Cardiac muscle cell (in vitro differentiated cells and primary cell): ENCODE results near the gene ARNT2. TPM values are rescaled to one million over a fixed set of nuclear protein-coding genes. Genes with fewer than 3 reads are reported as not detected.

Experiments
- DNase-seq, 2 donors: peaks; one replicate each; pipeline versions ENCODE4 v3.0.0 to v3.0.0-alpha.2; 2010 to 2017; ENCODE audit warnings: low read depth in 1 of 2, low spot score in 1 of 2
- H3K27ac ChIP-seq: fragments of 200-600 bp; sonication (generic); 2 replicates; pipeline ENCODE4 v1.5.1; 2016
- H3K27me3 ChIP-seq: fragments of 200-600 bp; sonication (generic); 2 replicates; pipeline ENCODE4 v1.6.0; 2016; ENCODE audit warnings: control low read depth
- H3K36me3 ChIP-seq: fragments of 200-600 bp; sonication (generic); 2 replicates; pipeline ENCODE4 v1.5.1; 2016; ENCODE audit warnings: control low read depth
- H3K4me1 ChIP-seq: fragments of 200-600 bp; sonication (generic); 2 replicates; pipeline ENCODE4 v1.8.1; 2017; ENCODE audit warnings: low read depth, mild to moderate bottlenecking, mixed run types
- H3K4me3 ChIP-seq: fragments of 200-600 bp; sonication (generic); 2 replicates; pipeline ENCODE4 v1.5.1; 2016; ENCODE audit warnings: mild to moderate bottlenecking
- H3K9me3 ChIP-seq: fragments of 200-600 bp; sonication (generic); 2 replicates; pipeline ENCODE4 v1.5.1; 2017; ENCODE audit warnings: low read depth, mild to moderate bottlenecking, control low read depth
- CTCF ChIP-seq: IDR thresholded peaks from 2 replicates; pipeline ENCODE4 v1.5.1; 2012; ENCODE audit warnings: low read depth, mild to moderate bottlenecking, low read length
- polyA plus RNA-seq: library from polyadenylated mRNA; unstranded; fragments of >200 nt; fragmentation: Nextera tagmentation; extraction: Ambion mirVana; gene quantifications from 2 replicates; pipeline ENCODE4 v1.2.1, GENCODE V29; 2016
- total RNA-seq: library from RNA; depleted of rRNA; stranded (reverse); fragments of >200 nt; gene quantifications from 2 replicates; pipeline ENCODE4 v1.2.3, GENCODE V29; 2016

ARNT2 gene
- total and polyA plus RNA-seq, 2 experiments from 2014 or later: 3.8 to 4.4 TPM

GRCh38 chr15:80478075-80478474, 73.9 kb downstream of the ARNT2 start:
- no peaks in the 10 kb centered on the region for H3K36me3 ChIP-seq
- no peaks in the 10 kb centered on the region for H3K9me3 ChIP-seq
- no peaks in the 10 kb centered on the region for H3K4me1 ChIP-seq
- H3K27ac ChIP-seq: no peak overlapping the region
- DNase-seq: peak in 1 of 2 donors; percentile 60
- no peaks in the 10 kb centered on the region for H3K27me3 ChIP-seq
- no peak overlapping the region for H3K4me3 ChIP-seq
- TF ChIP-seq CTCF: no peak

- H3K9me3 ChIP-seq: no peaks in the 10 kb centered on the region
Measured at GRCh38 chr15:80479191-80479590, 75.0 kb downstream of the ARNT2 start.

GRCh38 chr15:80480171-80480811, 76.1 kb downstream of the ARNT2 start:
- Histone ChIP-seq H3K27me3 (no peaks in the 10 kb centered on the region), H3K4me1 (no peaks in the 10 kb centered on the region), H3K9me3 (no peaks in the 10 kb centered on the region), H3K27ac (no peak overlapping the region), H3K36me3 (no peaks in the 10 kb centered on the region), H3K4me3 (no peak overlapping the region)
- no peak for TF ChIP-seq CTCF
- peak in 1 of 2 donors; percentile 83 for DNase-seq

More at GRCh38 chr15:80479191-80479590, 75.0 kb downstream of the ARNT2 start:
- Histone ChIP-seq H3K27ac (no peak overlapping the region), H3K36me3 (no peaks in the 10 kb centered on the region), H3K4me3 (no peak overlapping the region), H3K4me1 (no peaks in the 10 kb centered on the region), H3K27me3 (no peaks in the 10 kb centered on the region)
- TF ChIP-seq CTCF: no peak
- DNase-seq: no peak

DNA sequence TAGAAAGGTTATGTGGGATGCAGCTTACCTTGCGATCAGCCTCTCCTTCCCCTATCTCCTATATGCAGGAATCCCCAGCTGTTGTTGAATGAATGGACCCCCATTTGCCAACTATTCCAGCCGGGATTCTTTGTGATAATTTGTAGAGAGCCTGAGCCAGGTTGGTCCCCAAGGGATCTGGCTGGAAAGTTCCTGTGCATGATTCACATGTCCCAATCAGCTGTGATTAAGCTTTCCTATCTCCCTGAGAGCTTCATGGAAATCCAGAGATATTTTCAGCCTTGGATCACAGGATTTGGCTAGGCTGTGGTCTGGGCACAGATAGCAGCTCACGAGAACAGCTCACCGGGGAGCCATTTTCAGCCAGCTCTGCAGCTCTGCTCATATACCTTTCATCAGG, 76.7 kb downstream of the ARNT2 start:
- Histone ChIP-seq H3K9me3 (no peaks in the 10 kb centered on the region), H3K36me3 (no peaks in the 10 kb centered on the region), H3K4me3 (no peak overlapping the region), H3K4me1 (no peaks in the 10 kb centered on the region), H3K27ac (no peak overlapping the region), H3K27me3 (no peaks in the 10 kb centered on the region)
- no peak for TF ChIP-seq CTCF
- DNase-seq: peak in 1 of 2 donors; percentile 97

GRCh38 chr15:80482696-80483095, 78.5 kb downstream of the ARNT2 start:
- Histone ChIP-seq H3K9me3 (no peaks in the 10 kb centered on the region), H3K27me3 (no peaks in the 10 kb centered on the region), H3K4me1 (no peaks in the 10 kb centered on the region), H3K36me3 (no peaks in the 10 kb centered on the region), H3K4me3 (no peak overlapping the region), H3K27ac (no peak overlapping the region)
- no peak for TF ChIP-seq CTCF
- no peak for DNase-seq
